HepG2 (cell line): ENCODE data around the gene PRADC1. TPM values are rescaled to one million over a fixed set of nuclear protein-coding genes. Genes with fewer than 3 reads are reported as not detected.

Source experiments
- AGO1 ChIP-seq: fragments of 200-400 bp; formaldehyde crosslinking; IDR thresholded peaks from 2 replicates; pipeline ENCODE4 v1.6.1; 2017; ENCODE audit warnings: mild to moderate bottlenecking, low read depth, low read length, moderate library complexity; ENCODE audit not compliant: poor library complexity, severe bottlenecking
- ARHGAP35 ChIP-seq: sonication (generic); formaldehyde crosslinking; IDR thresholded peaks from 2 replicates; pipeline ENCODE4 v1.9.0; 2022; ENCODE audit warnings: mild to moderate bottlenecking, inconsistent platforms, moderate library complexity, missing genetic modification reagents, borderline replicate concordance
- DNMT3B ChIP-seq: conservative IDR thresholded peaks from 2 replicates; pipeline ENCODE4 v1.6.1; 2016; ENCODE audit warnings: missing biosample characterization, control low read depth
- ELF1 ChIP-seq: sonication (generic); formaldehyde crosslinking; IDR thresholded peaks from 2 replicates; pipeline ENCODE4 v1.4.0; 2020; ENCODE audit warnings: missing genetic modification reagents
- FOSL2 ChIP-seq: sonication (generic); formaldehyde crosslinking; IDR thresholded peaks from 2 replicates; pipeline ENCODE4 v1.4.0; 2020; ENCODE audit warnings: missing genetic modification reagents
- GLI4 ChIP-seq: sonication (generic); formaldehyde crosslinking; IDR thresholded peaks from 2 replicates; pipeline ENCODE4 v1.5.1; 2020; ENCODE audit warnings: missing genetic modification reagents, mild to moderate bottlenecking, moderate library complexity, borderline replicate concordance
- HDAC6 ChIP-seq: fragments of 200-600 bp; sonication (generic); IDR thresholded peaks from 2 replicates; pipeline ENCODE4 v1.7.0; 2017; ENCODE audit warnings: mild to moderate bottlenecking, antibody characterized with exemption, low read length, low read depth
- HOXA5 ChIP-seq: sonication (generic); formaldehyde crosslinking; IDR thresholded peaks from 2 replicates; pipeline ENCODE4 v1.4.0; 2020; ENCODE audit warnings: missing genetic modification reagents
- JUND ChIP-seq: sonication (generic); formaldehyde crosslinking; IDR thresholded peaks from 2 replicates; pipeline ENCODE4 v1.8.0; 2022; ENCODE audit warnings: mild to moderate bottlenecking, missing genetic modification reagents
- KDM5B ChIP-seq: sonication (generic); formaldehyde crosslinking; IDR thresholded peaks from 2 replicates; pipeline ENCODE4 v1.4.0; 2020; ENCODE audit warnings: missing genetic modification reagents, mild to moderate bottlenecking, borderline replicate concordance
- MBNL3 ChIP-seq: fragments of 250-450 bp; sonication (Bioruptor Pico); conservative IDR thresholded peaks from 2 replicates; pipeline ENCODE4 v1.8.0; 2022; ENCODE audit warnings: mild to moderate bottlenecking, inconsistent platforms
- PHB2 ChIP-seq: fragments of 450-650 bp; IDR thresholded peaks from 2 replicates; pipeline ENCODE4 v1.6.1; 2018; ENCODE audit not compliant: partially characterized antibody
- PHF21A ChIP-seq: sonication (generic); formaldehyde crosslinking; IDR thresholded peaks from 2 replicates; pipeline ENCODE4 v1.5.0; 2020; ENCODE audit warnings: mild to moderate bottlenecking, missing genetic modification reagents
- PITX1 ChIP-seq: sonication (generic); formaldehyde crosslinking; IDR thresholded peaks from 2 replicates; pipeline ENCODE4 v1.5.1; 2020; ENCODE audit warnings: mild to moderate bottlenecking, missing genetic modification reagents
- SUZ12 ChIP-seq: fragments of 150-350 bp; IDR thresholded peaks from 2 replicates; pipeline ENCODE4 v1.6.1; 2014; ENCODE audit warnings: low read depth, low read length
- TARDBP ChIP-seq: sonication (generic); formaldehyde crosslinking; IDR thresholded peaks from 2 replicates; pipeline ENCODE4 v1.8.0; 2022; ENCODE audit warnings: mild to moderate bottlenecking, missing genetic modification reagents
- TEAD3 ChIP-seq: optimal IDR thresholded peaks from 2 replicates; pipeline ENCODE3; 2016; ENCODE audit warnings: borderline replicate concordance
- ZKSCAN1 ChIP-seq: fragments of 150-350 bp; IDR thresholded peaks from 2 replicates; pipeline ENCODE4 v1.6.1; 2014; ENCODE audit warnings: low read length
- ZNF10 ChIP-seq: sonication (generic); formaldehyde crosslinking; IDR thresholded peaks from 2 replicates; pipeline ENCODE4 v1.4.0; 2020; ENCODE audit warnings: mild to moderate bottlenecking, low read depth, missing genetic modification reagents, borderline replicate concordance
- ZNF264 ChIP-seq: sonication (generic); formaldehyde crosslinking; IDR thresholded peaks from 2 replicates; pipeline ENCODE4 v1.4.0; 2020; ENCODE audit warnings: missing genetic modification reagents
- ZNF430 ChIP-seq: sonication (generic); formaldehyde crosslinking; IDR thresholded peaks from 2 replicates; pipeline ENCODE4 v1.9.0; 2021; ENCODE audit warnings: mild to moderate bottlenecking, missing genetic modification reagents
- ZNF577 ChIP-seq: sonication (generic); formaldehyde crosslinking; IDR thresholded peaks from 2 replicates; pipeline ENCODE4 v1.4.0; 2020; ENCODE audit warnings: mild to moderate bottlenecking, low read depth, missing genetic modification reagents, borderline replicate concordance
- ZNF607 ChIP-seq: sonication (generic); formaldehyde crosslinking; IDR thresholded peaks from 2 replicates; pipeline ENCODE4 v1.5.1; 2020; ENCODE audit warnings: missing genetic modification reagents, mild to moderate bottlenecking, borderline replicate concordance
- ZNF713 ChIP-seq: sonication (generic); formaldehyde crosslinking; IDR thresholded peaks from 2 replicates; pipeline ENCODE4 v1.4.0; 2020; ENCODE audit warnings: mild to moderate bottlenecking, missing genetic modification reagents
- ZNF878 ChIP-seq: sonication (generic); formaldehyde crosslinking; IDR thresholded peaks from 2 replicates; pipeline ENCODE4 v1.8.1; 2023; ENCODE audit warnings: mild to moderate bottlenecking, missing genetic modification reagents, moderate library complexity
- polyA plus RNA-seq, 8 experiments: library from polyadenylated mRNA; depleted of rRNA in 3 of 8; stranded (reverse) in 7 of 8; unstranded in 1 of 8; fragments of >200 nt; fragmentation: Illumina TruSeq in 4 of 8; extraction: Trizol in 4 of 8; gene quantifications; 2 replicates each; pipeline versions ENCODE4 v1.2.1 to v1.2.3, GENCODE V29; 2011 to 2016; ENCODE audit warnings: low read depth in 4 of 8, missing spikeins in 1 of 8, mixed read lengths in 1 of 8; ENCODE audit not compliant: insufficient read depth in 1 of 8
- total RNA-seq, 5 experiments: library from RNA; depleted of rRNA; stranded (reverse); fragments of >200 nt; fragmentation: Illumina TruSeq; extraction: Trizol; gene quantifications; 2 replicates each; pipeline ENCODE4 v1.2.3, GENCODE V29; 2016; ENCODE audit warnings: low read depth in 1 of 5
- TF ChIP-seq, protein P1 (sequence below): sonication (generic); formaldehyde crosslinking; IDR thresholded peaks from 2 replicates; pipeline ENCODE4 v1.9.0; 2021; ENCODE audit warnings: missing genetic modification reagents, mild to moderate bottlenecking, borderline replicate concordance
- TF ChIP-seq, protein P2 (sequence below): sonication (generic); formaldehyde crosslinking; IDR thresholded peaks from 2 replicates; pipeline ENCODE4 v1.9.0; 2021; ENCODE audit warnings: missing genetic modification reagents, borderline replicate concordance
- TF ChIP-seq, protein P3 (sequence below): sonication (generic); formaldehyde crosslinking; IDR thresholded peaks from 2 replicates; pipeline ENCODE4 v1.5.0; 2020; ENCODE audit warnings: mild to moderate bottlenecking, missing genetic modification reagents
- TF ChIP-seq, protein P4 (sequence below): sonication (generic); formaldehyde crosslinking; conservative IDR thresholded peaks from 2 replicates; pipeline ENCODE4 v1.4.0; 2020; ENCODE audit warnings: missing genetic modification reagents

Gene PRADC1
- total and polyA plus RNA-seq, 2 of the 13 experiments (the other 11 are each of a cell fraction or from before 2014, with no cell fraction given), result 12.1 to 37.2 TPM

DNA sequence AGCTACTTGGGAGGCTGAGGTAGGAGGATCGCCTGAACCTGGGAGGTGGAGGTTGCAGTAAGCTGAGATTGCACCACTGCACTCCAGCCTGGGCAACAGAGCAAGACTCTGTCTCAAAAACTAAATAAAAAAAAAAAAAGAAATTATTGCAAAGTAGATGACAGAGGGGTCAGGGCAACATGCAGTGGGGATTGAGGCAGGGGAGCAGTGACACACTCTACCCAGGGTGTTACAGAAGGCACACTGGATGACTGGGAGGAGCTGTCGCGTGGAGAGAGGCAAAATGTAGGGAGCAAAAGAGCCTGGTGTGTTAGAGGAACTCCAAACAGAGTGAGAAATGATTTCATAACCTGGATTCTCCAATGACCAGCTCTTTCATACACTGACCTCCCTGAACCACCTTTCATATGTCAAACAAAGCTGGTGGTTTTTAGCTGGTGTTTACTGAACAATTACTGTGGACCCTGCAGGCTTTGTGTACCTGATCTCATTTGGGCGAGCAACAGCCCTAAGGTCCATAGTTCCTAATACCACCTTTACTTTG lies 29.1 kb upstream of the PRADC1 start (continued):
- no peak for TF ChIP-seq ZNF10 (CRISPR knock-in tag)
- TF ChIP-seq ZNF264, result peak; percentile 82; the same call in 1 of the 2 replicates
- TF ChIP-seq ZNF430 (CRISPR knock-in tag), result no peak
- TF ChIP-seq, protein P1, sequence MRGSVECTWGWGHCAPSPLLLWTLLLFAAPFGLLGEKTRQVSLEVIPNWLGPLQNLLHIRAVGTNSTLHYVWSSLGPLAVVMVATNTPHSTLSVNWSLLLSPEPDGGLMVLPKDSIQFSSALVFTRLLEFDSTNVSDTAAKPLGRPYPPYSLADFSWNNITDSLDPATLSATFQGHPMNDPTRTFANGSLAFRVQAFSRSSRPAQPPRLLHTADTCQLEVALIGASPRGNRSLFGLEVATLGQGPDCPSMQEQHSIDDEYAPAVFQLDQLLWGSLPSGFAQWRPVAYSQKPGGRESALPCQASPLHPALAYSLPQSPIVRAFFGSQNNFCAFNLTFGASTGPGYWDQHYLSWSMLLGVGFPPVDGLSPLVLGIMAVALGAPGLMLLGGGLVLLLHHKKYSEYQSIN, result no peak
- TF ChIP-seq PHF21A (CRISPR knock-in tag), result peak; percentile 75
- TF ChIP-seq, protein P2, sequence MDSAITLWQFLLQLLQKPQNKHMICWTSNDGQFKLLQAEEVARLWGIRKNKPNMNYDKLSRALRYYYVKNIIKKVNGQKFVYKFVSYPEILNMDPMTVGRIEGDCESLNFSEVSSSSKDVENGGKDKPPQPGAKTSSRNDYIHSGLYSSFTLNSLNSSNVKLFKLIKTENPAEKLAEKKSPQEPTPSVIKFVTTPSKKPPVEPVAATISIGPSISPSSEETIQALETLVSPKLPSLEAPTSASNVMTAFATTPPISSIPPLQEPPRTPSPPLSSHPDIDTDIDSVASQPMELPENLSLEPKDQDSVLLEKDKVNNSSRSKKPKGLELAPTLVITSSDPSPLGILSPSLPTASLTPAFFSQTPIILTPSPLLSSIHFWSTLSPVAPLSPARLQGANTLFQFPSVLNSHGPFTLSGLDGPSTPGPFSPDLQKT (CRISPR knock-in tag), result no peak
- peak; percentile 82 for TF ChIP-seq TEAD3
- TF ChIP-seq ZNF607 (CRISPR knock-in tag), result no peak
- TF ChIP-seq HOXA5 (CRISPR knock-in tag), result no peak
- TF ChIP-seq JUND (CRISPR knock-in tag), result no peak
- no peak; the same call in 1 of the 2 replicates for TF ChIP-seq TARDBP (CRISPR knock-in tag)
- no peak; the same call in 1 of the 2 replicates for TF ChIP-seq KDM5B (CRISPR knock-in tag)
- peak; percentile 89 for TF ChIP-seq PITX1
- TF ChIP-seq HDAC6, result no peak
- no peak for TF ChIP-seq AGO1
- peak; percentile 53 for TF ChIP-seq FOSL2
- TF ChIP-seq ELF1 (CRISPR knock-in tag), result no peak
- TF ChIP-seq ARHGAP35 (CRISPR knock-in tag), result no peak
- TF ChIP-seq GLI4 (CRISPR knock-in tag), result no peak
- TF ChIP-seq ZNF713 (CRISPR knock-in tag), result no peak
- TF ChIP-seq, protein P3, sequence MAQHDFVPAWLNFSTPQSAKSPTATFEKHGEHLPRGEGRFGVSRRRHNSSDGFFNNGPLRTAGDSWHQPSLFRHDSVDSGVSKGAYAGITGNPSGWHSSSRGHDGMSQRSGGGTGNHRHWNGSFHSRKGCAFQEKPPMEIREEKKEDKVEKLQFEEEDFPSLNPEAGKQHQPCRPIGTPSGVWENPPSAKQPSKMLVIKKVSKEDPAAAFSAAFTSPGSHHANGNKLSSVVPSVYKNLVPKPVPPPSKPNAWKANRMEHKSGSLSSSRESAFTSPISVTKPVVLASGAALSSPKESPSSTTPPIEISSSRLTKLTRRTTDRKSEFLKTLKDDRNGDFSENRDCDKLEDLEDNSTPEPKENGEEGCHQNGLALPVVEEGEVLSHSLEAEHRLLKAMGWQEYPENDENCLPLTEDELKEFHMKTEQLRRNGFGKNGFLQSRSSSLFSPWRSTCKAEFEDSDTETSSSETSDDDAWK (CRISPR knock-in tag), result no peak
- TF ChIP-seq ZNF577, result no peak
- TF ChIP-seq ZNF878 (CRISPR knock-in tag), result no peak; the same call in 1 of the 2 replicates
- no peak for TF ChIP-seq SUZ12
- no peak for TF ChIP-seq MBNL3 (CRISPR knock-in tag)
- TF ChIP-seq PHB2, result no peak
- no peak for TF ChIP-seq DNMT3B (CRISPR knock-in tag)
- TF ChIP-seq, protein P4, sequence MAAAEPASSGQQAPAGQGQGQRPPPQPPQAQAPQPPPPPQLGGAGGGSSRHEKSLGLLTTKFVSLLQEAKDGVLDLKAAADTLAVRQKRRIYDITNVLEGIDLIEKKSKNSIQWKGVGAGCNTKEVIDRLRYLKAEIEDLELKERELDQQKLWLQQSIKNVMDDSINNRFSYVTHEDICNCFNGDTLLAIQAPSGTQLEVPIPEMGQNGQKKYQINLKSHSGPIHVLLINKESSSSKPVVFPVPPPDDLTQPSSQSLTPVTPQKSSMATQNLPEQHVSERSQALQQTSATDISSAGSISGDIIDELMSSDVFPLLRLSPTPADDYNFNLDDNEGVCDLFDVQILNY (CRISPR knock-in tag), result no peak
- no peak for TF ChIP-seq ZKSCAN1
